ENCODE data around the gene IMMP2L. TPM values are rescaled to one million over a fixed set of nuclear protein-coding genes. Genes with fewer than 3 reads are reported as not detected.

The IMMP2L gene
- total RNA-seq, 1 donor from 2014 or later: 20.0 TPM

GRCh38 chr7:111239437-111239836 lies 322.9 kb downstream of the IMMP2L start:
- Mint-ChIP-seq H3K9me3 (peaks cover 7% of the 10 kb centered on the region), H3K36me3 (ENCODE audit: low read depth) (peaks cover 6% of the 10 kb centered on the region), H3K27ac (no peak overlapping the region), H3K27me3 (ENCODE audit: low read depth) (no peaks in the 10 kb centered on the region), H3K4me3 (ENCODE audit: low read depth) (no peak overlapping the region), H3K4me1 (ENCODE audit: low read depth) (peaks cover 10% of the 10 kb centered on the region)
- no peak for DNase-seq (ENCODE audit: low spot score)
- intact Hi-C loops (cut with micrococcal nuclease): loop anchor here (10.0 kb wide), 1 partner anchor 215 kb away; no protein-coding TSS in a partner anchor

GRCh38 chr7:111238886-111239285 lies 323.4 kb downstream of the IMMP2L start:
- intact Hi-C loops (cut with micrococcal nuclease): loop anchor here (10.0 kb wide), 1 partner anchor 214 kb away; no protein-coding TSS in a partner anchor
- Mint-ChIP-seq H3K4me1 (ENCODE audit: low read depth) (peaks cover 10% of the 10 kb centered on the region), H3K27ac (no peak overlapping the region), H3K36me3 (ENCODE audit: low read depth) (peaks cover 6% of the 10 kb centered on the region), H3K9me3 (peaks cover 8% of the 10 kb centered on the region), H3K27me3 (ENCODE audit: low read depth) (no peaks in the 10 kb centered on the region), H3K4me3 (ENCODE audit: low read depth) (no peak overlapping the region)
- no peak for DNase-seq (ENCODE audit: low spot score)

GRCh38 chr7:111235709-111236108 lies 326.6 kb downstream of the IMMP2L start:
- Mint-ChIP-seq H3K27me3 (ENCODE audit: low read depth) (no peaks in the 10 kb centered on the region), H3K4me1 (ENCODE audit: low read depth) (peaks cover 24% of the 10 kb centered on the region), H3K9me3 (peaks cover 9% of the 10 kb centered on the region), H3K4me3 (ENCODE audit: low read depth) (no peak overlapping the region), H3K27ac (no peak overlapping the region), H3K36me3 (ENCODE audit: low read depth) (peaks cover 6% of the 10 kb centered on the region)
- no peak for DNase-seq (ENCODE audit: low spot score)
- intact Hi-C loops (cut with micrococcal nuclease): loop anchor here (10.0 kb wide), 1 partner anchor 211 kb away; no protein-coding TSS in a partner anchor

- Mint-ChIP-seq H3K27ac (no peak overlapping the region), H3K4me3 (ENCODE audit: low read depth) (no peak overlapping the region), H3K4me1 (ENCODE audit: low read depth) (peaks cover 20% of the 10 kb centered on the region), H3K36me3 (ENCODE audit: low read depth) (peaks cover 6% of the 10 kb centered on the region), H3K9me3 (peaks cover 9% of the 10 kb centered on the region), H3K27me3 (ENCODE audit: low read depth) (no peaks in the 10 kb centered on the region)
- intact Hi-C loops (cut with micrococcal nuclease): loop anchor here (5.0 to 10.0 kb wide), 3 partner anchors 95 to 208 kb away; partner anchors contain the start of gene LRRN3
- DNase-seq (ENCODE audit: low spot score): no peak
These were observed 329.8 kb downstream of the IMMP2L start for GRCh38 chr7:111232249-111233084.

- H3K4me3 Mint-ChIP-seq (ENCODE audit: low read depth): no peak overlapping the region
- intact Hi-C loops (cut with micrococcal nuclease): loop anchor here (5.0 to 10.0 kb wide), 3 partner anchors 93 to 205 kb away; partner anchors contain the start of gene LRRN3
- DNase-seq (ENCODE audit: low spot score): no peak
- peaks cover 18% of the 10 kb centered on the region for H3K4me1 Mint-ChIP-seq (ENCODE audit: low read depth)
- peaks cover 3% of the 10 kb centered on the region for H3K9me3 Mint-ChIP-seq
- H3K27ac Mint-ChIP-seq: no peak overlapping the region
- H3K27me3 Mint-ChIP-seq (ENCODE audit: low read depth): no peaks in the 10 kb centered on the region
- no peaks in the 10 kb centered on the region for H3K36me3 Mint-ChIP-seq (ENCODE audit: low read depth)
These were observed 332.4 kb downstream of the IMMP2L start for GRCh38 chr7:111229916-111230315.

GRCh38 chr7:111229181-111229740 lies 333.0 kb downstream of the IMMP2L start:
- DNase-seq (ENCODE audit: low spot score): no peak
- Mint-ChIP-seq H3K9me3 (peaks cover 3% of the 10 kb centered on the region), H3K4me1 (ENCODE audit: low read depth) (peaks cover 18% of the 10 kb centered on the region), H3K36me3 (ENCODE audit: low read depth) (no peaks in the 10 kb centered on the region), H3K27me3 (ENCODE audit: low read depth) (no peaks in the 10 kb centered on the region), H3K4me3 (ENCODE audit: low read depth) (no peak overlapping the region), H3K27ac (no peak overlapping the region)
- intact Hi-C loops (cut with micrococcal nuclease): no loop called here

- DNase-seq (ENCODE audit: low spot score): no peak
- Mint-ChIP-seq H3K27me3 (ENCODE audit: low read depth) (no peaks in the 10 kb centered on the region), H3K9me3 (no peaks in the 10 kb centered on the region), H3K36me3 (ENCODE audit: low read depth) (no peaks in the 10 kb centered on the region), H3K27ac (no peak overlapping the region), H3K4me3 (ENCODE audit: low read depth) (no peak overlapping the region), H3K4me1 (ENCODE audit: low read depth) (peaks cover 18% of the 10 kb centered on the region)
- intact Hi-C loops (cut with micrococcal nuclease): no loop called here
These were observed 333.9 kb downstream of the IMMP2L start for GRCh38 chr7:111228437-111228836.

- Mint-ChIP-seq H3K27me3 (ENCODE audit: low read depth) (no peaks in the 10 kb centered on the region), H3K9me3 (no peaks in the 10 kb centered on the region), H3K4me3 (ENCODE audit: low read depth) (no peak overlapping the region), H3K4me1 (ENCODE audit: low read depth) (peaks cover 10% of the 10 kb centered on the region), H3K27ac (no peak overlapping the region), H3K36me3 (ENCODE audit: low read depth) (no peaks in the 10 kb centered on the region)
- DNase-seq (ENCODE audit: low spot score): no peak
- intact Hi-C loops (cut with micrococcal nuclease): no loop called here
These were observed 335.5 kb downstream of the IMMP2L start for GRCh38 chr7:111226800-111227199.

- no peaks in the 10 kb centered on the region for H3K27me3 Mint-ChIP-seq (ENCODE audit: low read depth)
- no peak for DNase-seq (ENCODE audit: low spot score)
- H3K4me1 Mint-ChIP-seq (ENCODE audit: low read depth): peaks cover 2% of the 10 kb centered on the region
- no peaks in the 10 kb centered on the region for H3K36me3 Mint-ChIP-seq (ENCODE audit: low read depth)
- intact Hi-C loops (cut with micrococcal nuclease): no loop called here
- H3K4me3 Mint-ChIP-seq (ENCODE audit: low read depth): no peak overlapping the region
- H3K27ac Mint-ChIP-seq: no peak overlapping the region
- no peaks in the 10 kb centered on the region for H3K9me3 Mint-ChIP-seq
These were observed 337.7 kb downstream of the IMMP2L start for GRCh38 chr7:111224354-111225231.

- Mint-ChIP-seq H3K9me3 (no peaks in the 10 kb centered on the region), H3K36me3 (ENCODE audit: low read depth) (no peaks in the 10 kb centered on the region), H3K27me3 (ENCODE audit: low read depth) (no peaks in the 10 kb centered on the region), H3K27ac (no peak overlapping the region), H3K4me1 (ENCODE audit: low read depth) (peaks cover 2% of the 10 kb centered on the region), H3K4me3 (ENCODE audit: low read depth) (no peak overlapping the region)
- intact Hi-C loops (cut with micrococcal nuclease): no loop called here
- no peak for DNase-seq (ENCODE audit: low spot score)
These were observed 338.5 kb downstream of the IMMP2L start for GRCh38 chr7:111223802-111224253.

- intact Hi-C loops (cut with micrococcal nuclease): no loop called here
- Mint-ChIP-seq H3K27me3 (ENCODE audit: low read depth) (no peaks in the 10 kb centered on the region), H3K4me3 (ENCODE audit: low read depth) (no peak overlapping the region), H3K9me3 (no peaks in the 10 kb centered on the region), H3K4me1 (ENCODE audit: low read depth) (peaks cover 8% of the 10 kb centered on the region), H3K27ac (no peak overlapping the region), H3K36me3 (ENCODE audit: low read depth) (no peaks in the 10 kb centered on the region)
- no peak for DNase-seq (ENCODE audit: low spot score)
These were observed 346.7 kb downstream of the IMMP2L start for GRCh38 chr7:111215550-111215949.

- no peak overlapping the region for H3K4me3 Mint-ChIP-seq (ENCODE audit: low read depth)
- peaks cover 8% of the 10 kb centered on the region for H3K4me1 Mint-ChIP-seq (ENCODE audit: low read depth)
- no peak overlapping the region for H3K27ac Mint-ChIP-seq
- DNase-seq (ENCODE audit: low spot score): no peak
- H3K36me3 Mint-ChIP-seq (ENCODE audit: low read depth): no peaks in the 10 kb centered on the region
- H3K9me3 Mint-ChIP-seq: no peaks in the 10 kb centered on the region
- H3K27me3 Mint-ChIP-seq (ENCODE audit: low read depth): no peaks in the 10 kb centered on the region
- intact Hi-C loops (cut with micrococcal nuclease): no loop called here
These were observed 349.3 kb downstream of the IMMP2L start for GRCh38 chr7:111212857-111213523.

All from activated T-helper 2 cell treated with anti-CD3 and anti-CD28 coated beads, Interferon-gamma antibody, Interleukin-2, Interleukin-4, amounts not matched to agents 10 μg/mL and 5 μg/mL and 100 μg/mL, durations not matched to agents 14 hours and 24 hours and 36 hours (primary cell).